Mononuclear cell (primary cell): ENCODE measurements around the gene CTSS. TPM values are rescaled to one million over a fixed set of nuclear protein-coding genes. Genes with fewer than 3 reads are reported as not detected.
"Not testable (repeated sequence)": the region's sequence is repeated elsewhere in the genome, so short reads cannot be mapped to it uniquely, and the experiment has no call there.

Experiments
- H3K27me3 ChIP-seq: 2 replicates; pipeline ENCODE4 v1.6.0; 2011; ENCODE audit warnings: low read length, control low read depth; ENCODE audit not compliant: insufficient read depth
- H3K4me1 ChIP-seq: 2 replicates; pipeline ENCODE4 v1.5.1; 2011; ENCODE audit warnings: mild to moderate bottlenecking, low read length, control low read depth; ENCODE audit not compliant: insufficient read depth
- H3K4me3 ChIP-seq: 2 replicates; pipeline ENCODE4 v1.5.1; 2011; ENCODE audit warnings: mild to moderate bottlenecking, low read length, moderate library complexity
- H3K9me3 ChIP-seq: 2 replicates; pipeline ENCODE4 v1.5.1; 2011; ENCODE audit warnings: low read depth, mild to moderate bottlenecking, control low read depth, low read length
- total RNA-seq: library from RNA; depleted of rRNA; stranded (reverse); fragments of >200 nt; gene quantifications from one replicate; pipeline ENCODE4 v1.2.3, GENCODE V29; 2012

The CTSS gene
- total RNA-seq, 1 donor, result 1,898 TPM

- Histone ChIP-seq H3K27me3 (no peaks in the 10 kb centered on the region), H3K4me1 (peaks cover 78% of the 10 kb centered on the region), H3K4me3 (no peak overlapping the region), H3K9me3 (no peaks in the 10 kb centered on the region)
Observed at GRCh38 chr1:150791585-150791984, 26.0 kb upstream of the CTSS start.

GRCh38 chr1:150789396-150789795 is 23.8 kb upstream of the CTSS start:
- H3K9me3 ChIP-seq, result no peaks in the 10 kb centered on the region
- no peak overlapping the region for H3K4me3 ChIP-seq
- peaks cover 74% of the 10 kb centered on the region for H3K4me1 ChIP-seq
- H3K27me3 ChIP-seq, result no peaks in the 10 kb centered on the region

- Histone ChIP-seq H3K9me3 (no peaks in the 10 kb centered on the region), H3K4me3 (no peak overlapping the region), H3K27me3 (no peaks in the 10 kb centered on the region), H3K4me1 (peaks cover 70% of the 10 kb centered on the region)
Observed at GRCh38 chr1:150788946-150789345, 23.4 kb upstream of the CTSS start.

GRCh38 chr1:150787455-150787854 is 21.9 kb upstream of the CTSS start:
- H3K9me3 ChIP-seq, result no peaks in the 10 kb centered on the region
- H3K4me1 ChIP-seq, result peaks cover 58% of the 10 kb centered on the region
- H3K4me3 ChIP-seq, result no peak overlapping the region
- H3K27me3 ChIP-seq, result no peaks in the 10 kb centered on the region

- H3K4me3 ChIP-seq, result no peak overlapping the region
- H3K9me3 ChIP-seq, result no peaks in the 10 kb centered on the region
- H3K4me1 ChIP-seq, result peaks cover 40% of the 10 kb centered on the region
- H3K27me3 ChIP-seq, result no peaks in the 10 kb centered on the region
Observed at GRCh38 chr1:150780510-150780909, 14.9 kb upstream of the CTSS start.

GRCh38 chr1:150778409-150778808 is 12.8 kb upstream of the CTSS start:
- H3K27me3 ChIP-seq, result no peaks in the 10 kb centered on the region
- no peaks in the 10 kb centered on the region for H3K9me3 ChIP-seq
- no peak overlapping the region for H3K4me3 ChIP-seq
- peaks cover 54% of the 10 kb centered on the region for H3K4me1 ChIP-seq

- Histone ChIP-seq H3K4me1 (peaks cover 54% of the 10 kb centered on the region), H3K4me3 (no peak overlapping the region), H3K27me3 (no peaks in the 10 kb centered on the region), H3K9me3 (no peaks in the 10 kb centered on the region)
Observed at GRCh38 chr1:150777544-150777943, 12.0 kb upstream of the CTSS start.

GRCh38 chr1:150775931-150776505 is 10.4 kb upstream of the CTSS start:
- H3K27me3 ChIP-seq, H3K9me3 ChIP-seq, H3K4me3 ChIP-seq: not testable (repeated sequence)
- H3K4me1 ChIP-seq, result peaks cover 64% of the 10 kb centered on the region

- H3K4me3 ChIP-seq, result no peak overlapping the region
- H3K4me1 ChIP-seq, result peaks cover 70% of the 10 kb centered on the region
- no peaks in the 10 kb centered on the region for H3K9me3 ChIP-seq
- no peaks in the 10 kb centered on the region for H3K27me3 ChIP-seq
Observed at GRCh38 chr1:150775276-150775675, 9.7 kb upstream of the CTSS start.

- Histone ChIP-seq H3K4me1 (peaks cover 51% of the 10 kb centered on the region), H3K4me3 (no peak overlapping the region), H3K9me3 (no peaks in the 10 kb centered on the region), H3K27me3 (no peaks in the 10 kb centered on the region)
Observed at GRCh38 chr1:150772326-150772725, 6.7 kb upstream of the CTSS start.

- not testable (repeated sequence) for H3K9me3 ChIP-seq, H3K27me3 ChIP-seq, H3K4me3 ChIP-seq
- peaks cover 40% of the 10 kb centered on the region for H3K4me1 ChIP-seq
Observed at GRCh38 chr1:150767704-150768103, 2.1 kb upstream of the CTSS start.

- H3K27me3 ChIP-seq, H3K9me3 ChIP-seq: not testable (repeated sequence)
- Histone ChIP-seq H3K4me3 (peak overlapping the region; percentile 73), H3K4me1 (peaks cover 33% of the 10 kb centered on the region)
Observed at GRCh38 chr1:150765977-150766301, 361 bp upstream of the CTSS start.

GRCh38 chr1:150764617-150765101 is 919 bp downstream of the CTSS start:
- peak overlapping the region; percentile 73 for H3K4me3 ChIP-seq
- no peaks in the 10 kb centered on the region for H3K9me3 ChIP-seq
- no peaks in the 10 kb centered on the region for H3K27me3 ChIP-seq
- peaks cover 37% of the 10 kb centered on the region for H3K4me1 ChIP-seq

- Histone ChIP-seq H3K4me3 (peak overlapping the region; percentile 73), H3K4me1 (peaks cover 50% of the 10 kb centered on the region), H3K27me3 (no peaks in the 10 kb centered on the region), H3K9me3 (no peaks in the 10 kb centered on the region)
Observed at GRCh38 chr1:150763018-150763417, 2.6 kb downstream of the CTSS start.

GRCh38 chr1:150762552-150762951 is 3.0 kb downstream of the CTSS start:
- H3K9me3 ChIP-seq, result no peaks in the 10 kb centered on the region
- H3K4me1 ChIP-seq, result peaks cover 50% of the 10 kb centered on the region
- no peaks in the 10 kb centered on the region for H3K27me3 ChIP-seq
- H3K4me3 ChIP-seq, result peak overlapping the region; percentile 73

- Histone ChIP-seq H3K9me3 (no peaks in the 10 kb centered on the region), H3K4me3 (peak overlapping the region; percentile 73), H3K4me1 (peaks cover 49% of the 10 kb centered on the region), H3K27me3 (no peaks in the 10 kb centered on the region)
Observed at GRCh38 chr1:150761801-150762200, 3.8 kb downstream of the CTSS start.
